Ovary (tissue), 3 donors: ENCODE results near the gene FUT4.

Experiments
- CTCF ChIP-seq, 3 donors: fragments of 450-650 bp in 2 of 3; fragments of 200-600 bp in 1 of 3; IDR thresholded peaks; one replicate each; pipeline versions ENCODE4 v1.5.1 to v1.8.0; 2016 to 2022; ENCODE audit warnings: antibody characterized with exemption in 3 of 3, mild to moderate bottlenecking in 1 of 3
- POLR2A ChIP-seq: fragments of 450-650 bp; IDR thresholded peaks from one replicate; pipeline ENCODE4 v1.6.1; 2017; ENCODE audit warnings: antibody characterized with exemption, mild to moderate bottlenecking, moderate library complexity
- donor health status: DM: no; HTN: no; CAD: no.

GRCh38 chr11:94568717-94569116 is 25.0 kb downstream of the FUT4 start:
- TF ChIP-seq CTCF (IDR thresholded peaks at IDR 0.05) (no peak), POLR2A (no peak)
